PC-9 (cell line): ENCODE data around the gene PTPN22. TPM values are rescaled to one million over a fixed set of nuclear protein-coding genes. Genes with fewer than 3 reads are reported as not detected.

Experiments used
- BruUV-seq: library from RNA; stranded (reverse); fragments of 400-500 nt; replicated peaks from 2 replicates; lab custom pipeline; 2021; lab: Mats Ljungman, UMichigan
- CTCF ChIA-PET: fragments of 300-600 bp; sonication (Branson Sonifier 250); formaldehyde crosslinking; loops from one replicate; lab custom pipeline; 2022; ENCODE audit warnings: antibody characterized with exemption; lab: Charles Lee
- POLR2A ChIA-PET: fragments of 300-600 bp; sonication (Branson Sonifier 250); formaldehyde crosslinking; loops from one replicate; lab custom pipeline; 2022; ENCODE audit warnings: antibody characterized with exemption; ENCODE audit not compliant: unreplicated experiment; lab: Charles Lee
- DNase-seq, 2 experiments: peaks; one replicate each; pipeline versions ENCODE4 v3.0.0 to v3.0.0-alpha.2; 2015 to 2022; ENCODE audit warnings: mixed read lengths in 1 of 2
- H2AFZ ChIP-seq: fragments of 200-600 bp; sonication (generic); 2 replicates; pipeline ENCODE4 v1.8.1; 2017; ENCODE audit warnings: antibody characterized with exemption
- H3F3A ChIP-seq: fragments of 200-600 bp; sonication (generic); 2 replicates; pipeline ENCODE4 v1.8.1; 2017; ENCODE audit warnings: antibody characterized with exemption, mild to moderate bottlenecking, low read depth; ENCODE audit not compliant: insufficient read depth
- H3K27ac ChIP-seq: fragments of 200-600 bp; sonication (generic); 2 replicates; pipeline ENCODE4 v1.6.1; 2016; ENCODE audit warnings: mixed run types
- H3K27me3 ChIP-seq: fragments of 200-600 bp; sonication (generic); 2 replicates; pipeline ENCODE4 v1.6.1; 2016; ENCODE audit warnings: low read depth, mixed run types; ENCODE audit not compliant: insufficient read depth
- H3K36me3 ChIP-seq: fragments of 200-600 bp; sonication (generic); 2 replicates; pipeline ENCODE4 v1.6.1; 2016; ENCODE audit warnings: low read depth, mixed run types
- H3K4me1 ChIP-seq: fragments of 200-600 bp; sonication (generic); replicated peaks from 2 replicates; pipeline ENCODE4 v1.6.1; 2016; ENCODE audit warnings: mixed run types; ENCODE audit not compliant: insufficient read depth
- H3K4me2 ChIP-seq: fragments of 200-600 bp; sonication (generic); 2 replicates; pipeline ENCODE4 v1.6.1; 2017; ENCODE audit warnings: mixed run types
- H3K4me3 ChIP-seq: fragments of 200-600 bp; sonication (generic); 2 replicates; pipeline ENCODE4 v1.6.1; 2016; ENCODE audit warnings: mixed run types
- H3K79me2 ChIP-seq: fragments of 200-600 bp; sonication (generic); 2 replicates; pipeline ENCODE4 v1.6.1; 2017; ENCODE audit warnings: low read depth, mixed run types
- H3K9me2 ChIP-seq: fragments of 200-600 bp; sonication (generic); 2 replicates; pipeline ENCODE4 v1.8.1; 2017; ENCODE audit warnings: mild to moderate bottlenecking; ENCODE audit not compliant: insufficient read depth
- H3K9me3 ChIP-seq: fragments of 200-600 bp; sonication (generic); 2 replicates; pipeline ENCODE4 v1.8.1; 2016; ENCODE audit warnings: low read depth; ENCODE audit not compliant: insufficient read depth
- H4K20me1 ChIP-seq: fragments of 200-600 bp; sonication (generic); 2 replicates; pipeline ENCODE4 v1.8.1; 2017; ENCODE audit not compliant: insufficient read depth
- EZH2 ChIP-seq: fragments of 200-600 bp; sonication (generic); IDR thresholded peaks from 2 replicates; pipeline ENCODE4 v1.8.0; 2017; ENCODE audit warnings: antibody characterized with exemption, low read depth
- intact Hi-C: fragments of 100-400 bp; cut with micrococcal nuclease; formaldehyde crosslinking; loops from one replicate; pipeline ENCODE4 v1.10.0; 2022; ENCODE audit not compliant: unreplicated experiment
- total RNA-seq: library from RNA; stranded (reverse); gene quantifications from 2 replicates; pipeline ENCODE4 v1.2.3, GENCODE V29; 2021
- TF ChIP-seq, protein P1 (sequence below): fragments of 200-600 bp; sonication (generic); conservative IDR thresholded peaks from 2 replicates; pipeline ENCODE4 v1.6.1; 2017; ENCODE audit warnings: mixed run types, antibody characterized with exemption, mild to moderate bottlenecking, moderate library complexity

The PTPN22 gene
- total RNA-seq, 1 experiment from 2014 or later: 0.11 TPM

DNA sequence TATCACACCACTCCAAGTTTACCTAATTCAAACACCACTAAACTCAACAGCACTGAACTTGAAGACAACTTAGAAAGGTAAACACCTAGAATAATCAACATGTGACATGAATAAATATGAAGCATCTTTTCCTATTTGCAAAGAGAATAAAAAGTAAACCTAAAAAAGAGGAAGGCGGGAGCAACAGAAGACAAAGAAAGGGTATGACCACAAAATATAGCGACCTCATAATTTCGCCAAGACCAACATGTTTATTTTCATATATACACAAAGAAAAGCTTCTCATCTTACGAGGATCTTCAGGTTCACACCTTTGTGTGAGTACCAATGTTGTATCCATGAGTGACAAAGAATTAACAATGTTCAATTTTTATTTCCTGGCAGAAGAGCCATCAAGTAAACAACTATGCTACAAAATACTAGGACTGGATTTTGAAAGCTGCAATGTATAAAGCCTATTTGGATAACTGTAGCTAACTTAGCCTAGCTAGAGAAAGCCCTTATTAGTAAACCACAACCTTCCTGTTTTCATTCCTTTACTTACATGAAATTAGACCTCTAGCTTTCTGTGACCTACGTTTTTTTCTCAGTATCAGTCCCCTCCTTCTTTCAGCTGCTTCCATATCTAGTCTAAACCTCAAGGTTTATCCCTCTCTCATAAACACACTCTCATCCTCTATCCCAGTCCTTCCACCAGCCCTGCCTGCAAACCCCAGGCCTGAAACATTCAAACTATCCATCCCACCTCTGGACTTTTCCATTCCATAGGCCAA lies 91.0 kb downstream of the PTPN22 start:
- ChIA-PET POLR2A (no interaction called here), CTCF (no interaction called here)
- no peaks in the 10 kb centered on the region for H3K27me3 ChIP-seq
- no peak overlapping the region for H2AFZ ChIP-seq
- H3F3A ChIP-seq: no peaks in the 10 kb centered on the region; the same call in none of the 2 replicates
- TF ChIP-seq EZH2: no peak
- TF ChIP-seq, protein P1, sequence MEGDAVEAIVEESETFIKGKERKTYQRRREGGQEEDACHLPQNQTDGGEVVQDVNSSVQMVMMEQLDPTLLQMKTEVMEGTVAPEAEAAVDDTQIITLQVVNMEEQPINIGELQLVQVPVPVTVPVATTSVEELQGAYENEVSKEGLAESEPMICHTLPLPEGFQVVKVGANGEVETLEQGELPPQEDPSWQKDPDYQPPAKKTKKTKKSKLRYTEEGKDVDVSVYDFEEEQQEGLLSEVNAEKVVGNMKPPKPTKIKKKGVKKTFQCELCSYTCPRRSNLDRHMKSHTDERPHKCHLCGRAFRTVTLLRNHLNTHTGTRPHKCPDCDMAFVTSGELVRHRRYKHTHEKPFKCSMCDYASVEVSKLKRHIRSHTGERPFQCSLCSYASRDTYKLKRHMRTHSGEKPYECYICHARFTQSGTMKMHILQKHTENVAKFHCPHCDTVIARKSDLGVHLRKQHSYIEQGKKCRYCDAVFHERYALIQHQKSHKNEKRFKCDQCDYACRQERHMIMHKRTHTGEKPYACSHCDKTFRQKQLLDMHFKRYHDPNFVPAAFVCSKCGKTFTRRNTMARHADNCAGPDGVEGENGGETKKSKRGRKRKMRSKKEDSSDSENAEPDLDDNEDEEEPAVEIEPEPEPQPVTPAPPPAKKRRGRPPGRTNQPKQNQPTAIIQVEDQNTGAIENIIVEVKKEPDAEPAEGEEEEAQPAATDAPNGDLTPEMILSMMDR: no peak
- peaks cover 11% of the 10 kb centered on the region; the same call in 1 of the 2 replicates for H3K4me1 ChIP-seq
- no peak overlapping the region for H3K4me2 ChIP-seq
- intact Hi-C loops: no loop called here
- no peaks in the 10 kb centered on the region for H3K9me3 ChIP-seq
- peaks cover 68% of the 10 kb centered on the region for H3K79me2 ChIP-seq
- no peak overlapping the region for H3K27ac ChIP-seq
- no peak overlapping the region for H3K4me3 ChIP-seq
- no peaks in the 10 kb centered on the region for H3K9me2 ChIP-seq
- H4K20me1 ChIP-seq: peaks cover 18% of the 10 kb centered on the region
- peaks cover 5% of the 10 kb centered on the region; the same call in 1 of the 2 replicates for H3K36me3 ChIP-seq
- BruUV-seq: no TSS peak
- no peak for DNase-seq

DNA sequence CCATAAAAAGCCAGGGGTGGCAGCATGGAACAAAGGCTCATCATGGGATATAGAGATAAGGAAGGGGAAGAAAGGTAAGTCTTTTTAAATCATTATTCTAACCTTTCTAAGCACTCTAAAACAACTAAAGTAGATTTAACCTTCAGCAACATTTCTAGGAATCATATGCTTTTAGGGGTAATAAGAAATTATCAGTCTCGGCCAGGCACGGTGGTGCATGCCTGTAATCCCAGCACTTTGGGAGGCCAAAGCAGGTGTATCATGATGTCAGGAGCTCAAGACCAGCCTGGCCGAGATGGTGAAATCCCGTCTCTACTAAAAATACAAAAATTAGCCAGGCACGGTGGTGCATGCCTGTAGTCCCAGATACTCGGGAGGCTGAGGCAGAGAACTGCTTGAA lies 92.0 kb downstream of the PTPN22 start:
- Histone ChIP-seq H3K4me3 (no peak overlapping the region), H3K9me3 (no peaks in the 10 kb centered on the region), H3K36me3 (peaks cover 4% of the 10 kb centered on the region; the same call in 1 of the 2 replicates), H3K9me2 (no peaks in the 10 kb centered on the region), H3K27ac (no peak overlapping the region), H3K4me1 (peaks cover 9% of the 10 kb centered on the region; the same call in 1 of the 2 replicates), H2AFZ (no peak overlapping the region), H3K79me2 (peaks cover 61% of the 10 kb centered on the region), H4K20me1 (peaks cover 17% of the 10 kb centered on the region), H3K4me2 (no peak overlapping the region), H3F3A (no peaks in the 10 kb centered on the region; the same call in none of the 2 replicates), H3K27me3 (no peaks in the 10 kb centered on the region)
- no peak for DNase-seq
- CTCF ChIA-PET: no interaction called here
- no peak for TF ChIP-seq EZH2
- TF ChIP-seq, protein P1: no peak
- intact Hi-C loops: no loop called here
- no TSS peak for BruUV-seq
- POLR2A ChIA-PET: no interaction called here

DNA sequence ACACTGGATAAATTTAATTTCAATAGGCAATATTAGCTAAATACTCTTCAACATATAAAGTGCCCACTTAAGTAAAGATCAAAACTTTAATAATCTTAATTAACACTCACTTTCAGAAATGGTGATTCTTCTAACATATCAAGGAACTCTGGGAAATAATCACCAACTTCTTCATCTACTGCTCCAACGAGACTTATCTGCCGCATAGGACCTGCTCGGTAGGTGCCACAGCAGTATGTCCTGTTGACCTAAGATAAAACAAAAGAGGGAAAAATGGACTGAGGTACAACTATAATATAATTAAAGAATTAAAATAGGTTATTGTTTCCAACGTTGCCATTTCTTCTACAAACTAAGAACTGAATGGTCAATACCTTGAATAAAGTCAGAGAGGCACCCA lies 94.0 kb downstream of the PTPN22 start:
- Histone ChIP-seq H3K9me3 (no peaks in the 10 kb centered on the region), H3K79me2 (peaks cover 43% of the 10 kb centered on the region), H3K27ac (no peak overlapping the region), H3K4me2 (no peak overlapping the region), H3K4me1 (no peaks in the 10 kb centered on the region), H3K9me2 (no peaks in the 10 kb centered on the region), H4K20me1 (peaks cover 13% of the 10 kb centered on the region; the same call in 1 of the 2 replicates), H3K4me3 (no peak overlapping the region), H3K27me3 (no peaks in the 10 kb centered on the region), H2AFZ (no peak overlapping the region), H3K36me3 (peaks cover 4% of the 10 kb centered on the region; the same call in 1 of the 2 replicates), H3F3A (no peaks in the 10 kb centered on the region; the same call in 1 of the 2 replicates)
- ChIA-PET POLR2A (no interaction called here), CTCF (no interaction called here)
- intact Hi-C loops: no loop called here
- DNase-seq: no peak
- TF ChIP-seq, protein P1: no peak
- no peak for TF ChIP-seq EZH2
- no TSS peak for BruUV-seq
